Sciatic nerve (tissue), 2 donors: Measurements from ENCODE around the gene RCOR2. TPM values are rescaled to one million over a fixed set of nuclear protein-coding genes. Genes with fewer than 3 reads are reported as not detected.
"Not testable (repeated sequence)": the region's sequence is repeated elsewhere in the genome, so short reads cannot be mapped to it uniquely, and the experiment has no call there.

Experiments used
- ATAC-seq: fragments of 200-7000 bp; cut with Tn5 transposase; one replicate; pipeline ENCODE4 v1.9.1; 2020; ENCODE audit warnings: mild to moderate bottlenecking, moderate library complexity
- DNase-seq: peaks from one replicate; pipeline ENCODE4 v3.0.0-alpha.2; 2020; ENCODE audit warnings: low spot score
- intact Hi-C: fragments of 100-400 bp; cut with DNase I; formaldehyde crosslinking; loops from one replicate; pipeline ENCODE4 v1.14.2; 2022
- total RNA-seq: library from RNA; stranded (reverse); fragmentation: NEBNext Ultra II Directional; extraction: Animal tissue kit (Norgen Biotek cat#: 25700); gene quantifications from one replicate; pipeline ENCODE4 v1.2.1, GENCODE V29; 2021
- donor health status: DM: no; HTN: no; CAD: no.
- donor health status: DM: no; HTN: no; CAD: no.

Gene RCOR2
- 0.40 TPM for total RNA-seq

- DNase-seq (peak; percentile 86), ATAC-seq (peak; percentile 57)
- intact Hi-C loops = no loop called here
These were observed at the start of gene RCOR2 for GRCh38 chr11:63916837-63917691. TSS of gene RCOR2 (minus strand) at chr11:63917164. CDS start at chr11:63916456, 708 bp downstream.

DNA sequence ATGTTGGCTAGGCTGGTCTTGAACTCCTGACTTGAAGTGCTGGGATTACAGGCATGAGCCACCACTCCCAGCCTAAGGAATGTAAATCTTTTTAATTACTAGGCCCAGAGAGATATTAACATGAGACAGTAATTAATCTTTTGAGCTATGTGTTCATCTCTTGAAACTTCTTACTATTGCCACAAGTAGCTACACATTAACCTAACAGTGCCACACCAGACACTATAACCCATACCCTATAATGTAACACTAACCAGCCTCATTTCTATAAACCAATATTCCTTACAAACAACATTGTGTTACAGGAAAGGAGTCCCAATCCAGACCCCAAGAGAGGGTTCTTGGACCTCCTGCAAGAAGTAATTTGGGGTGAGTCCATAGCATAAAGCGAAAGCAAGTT, 49.5 kb upstream of the RCOR2 start:
- no peak for ATAC-seq
- DNase-seq = no peak
- intact Hi-C loops = no loop called here

DNA sequence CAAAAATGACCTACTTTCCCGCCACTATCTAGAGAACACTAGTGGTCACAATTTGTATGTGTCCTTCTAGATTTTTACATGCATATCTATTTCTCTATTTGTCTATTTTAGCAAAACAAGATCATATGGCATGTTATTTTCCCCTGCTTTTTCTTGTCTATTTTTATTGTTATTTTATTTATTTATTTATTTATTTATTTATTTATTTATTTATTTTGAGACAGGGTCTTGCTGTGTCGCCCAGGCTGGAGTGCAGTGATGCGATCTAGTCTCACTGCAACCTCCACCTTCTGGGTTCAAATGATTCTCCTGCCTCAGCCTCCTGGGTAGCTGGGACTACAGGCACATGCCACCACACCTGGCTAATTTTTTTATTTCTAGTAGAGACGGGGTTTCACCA, 46.9 kb upstream of the RCOR2 start:
- DNase-seq = not testable (repeated sequence)

DNA sequence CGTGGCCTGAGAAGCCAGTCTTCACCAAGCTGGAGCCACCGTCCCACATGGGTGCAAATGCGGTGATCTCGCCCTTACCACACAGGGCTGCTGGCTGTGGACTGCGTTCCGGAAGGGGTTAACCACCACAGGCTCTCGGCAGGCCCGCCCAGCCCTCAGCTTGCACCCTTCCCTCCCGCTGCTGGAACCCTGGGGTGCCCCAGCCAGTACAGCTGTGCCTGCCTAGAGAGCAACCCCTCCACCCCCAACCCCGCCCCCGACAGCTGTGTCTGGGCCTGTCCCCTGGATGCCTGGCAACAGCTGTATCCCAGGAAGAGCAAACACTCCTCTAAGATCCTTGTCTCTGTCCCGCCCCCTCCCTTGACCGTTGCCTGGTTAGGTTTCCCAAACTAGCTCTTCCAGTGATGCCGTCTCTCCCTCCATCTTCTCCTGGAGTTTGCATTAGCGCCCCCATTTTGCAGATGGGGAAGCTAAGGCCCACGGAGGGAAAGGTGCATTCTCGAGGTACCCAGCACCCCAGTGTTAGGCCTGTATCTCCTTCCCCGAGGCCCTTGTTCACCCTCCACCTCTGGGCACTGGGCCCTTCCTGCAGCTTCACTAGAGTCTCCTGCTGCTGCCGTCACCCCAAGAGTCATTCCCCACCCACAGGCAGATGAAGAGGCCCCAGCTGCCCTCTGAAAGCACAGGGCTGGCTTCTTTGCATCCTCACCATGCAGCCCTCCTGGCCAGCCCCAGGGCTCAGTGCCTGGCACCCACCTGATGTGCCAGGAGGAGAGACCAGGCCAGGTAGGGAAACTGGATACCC, 44.8 kb upstream of the RCOR2 start:
- intact Hi-C loops = no loop called here
- DNase-seq (no peak), ATAC-seq (peak; percentile 68)

More for the DNA sequence above, 46.9 kb upstream of the RCOR2 start:
- intact Hi-C loops, ATAC-seq: not testable (repeated sequence)

GRCh38 chr11:63958008-63958407, 41.0 kb upstream of the RCOR2 start:
- DNase-seq (no peak), ATAC-seq (no peak)
- intact Hi-C loops = no loop called here

GRCh38 chr11:63952570-63952969, 35.6 kb upstream of the RCOR2 start:
- DNase-seq (no peak), ATAC-seq (no peak)
- intact Hi-C loops = no loop called here

GRCh38 chr11:63951779-63952536, 35.0 kb upstream of the RCOR2 start:
- DNase-seq (no peak), ATAC-seq (no peak)
- intact Hi-C loops = no loop called here

- peak; percentile 79 for DNase-seq
- intact Hi-C loops = loop anchor here (2.0 kb wide), 1 partner anchor 109 kb away; no protein-coding TSS in a partner anchor
- peak; percentile 94 for ATAC-seq
These were observed 28.7 kb upstream of the RCOR2 start for GRCh38 chr11:63945477-63946163.

- ATAC-seq (peak; percentile 44), DNase-seq (no peak)
- intact Hi-C loops = no loop called here
These were observed 28.0 kb upstream of the RCOR2 start for GRCh38 chr11:63944987-63945386.

GRCh38 chr11:63942803-63943202, 25.8 kb upstream of the RCOR2 start:
- intact Hi-C loops = no loop called here
- no peak for ATAC-seq
- DNase-seq = no peak

DNA sequence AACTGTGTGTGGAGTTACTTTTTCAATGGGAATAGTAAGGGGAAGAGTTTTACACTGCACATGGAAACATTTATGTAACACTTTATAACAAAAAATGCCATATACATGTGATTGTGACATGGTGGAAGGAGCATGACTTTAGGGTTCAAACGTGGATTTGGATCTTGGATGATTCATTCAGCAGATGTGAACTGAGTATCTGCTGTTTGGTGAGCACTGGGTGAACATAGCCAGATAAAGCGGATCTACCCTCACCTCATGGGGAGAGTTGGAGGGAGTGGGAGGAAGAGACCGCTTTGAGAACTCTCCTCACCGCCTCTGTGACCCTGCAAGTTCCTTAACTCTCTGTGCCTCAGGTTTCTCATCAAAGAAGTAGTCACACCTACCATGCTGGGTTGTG, 24.9 kb upstream of the RCOR2 start:
- DNase-seq = no peak
- intact Hi-C loops = no loop called here
- no peak for ATAC-seq

DNA sequence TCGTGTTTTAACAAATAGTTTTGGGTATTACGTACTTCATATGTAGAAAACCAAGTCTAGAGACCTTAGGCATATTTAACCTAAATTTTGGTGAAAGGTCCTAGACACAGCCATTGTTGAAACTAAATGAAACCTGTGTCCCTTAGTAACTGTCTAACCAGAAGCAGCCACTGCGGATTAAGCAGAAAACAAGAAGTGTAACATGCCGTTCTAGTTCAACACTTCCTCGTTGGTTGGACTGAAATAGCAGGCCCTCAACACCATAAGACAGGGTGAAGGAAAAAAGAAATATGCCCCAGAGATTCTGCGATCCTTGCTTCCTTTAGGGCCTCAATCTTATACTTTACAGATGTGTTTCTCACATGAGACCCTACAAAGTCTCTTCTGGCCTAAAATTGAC, 23.8 kb upstream of the RCOR2 start:
- ATAC-seq = no peak
- intact Hi-C loops = no loop called here
- no peak for DNase-seq

- DNase-seq (no peak), ATAC-seq (peak; percentile 8)
- intact Hi-C loops = no loop called here
These were observed 22.5 kb upstream of the RCOR2 start for GRCh38 chr11:63939397-63939891.

- ATAC-seq (peak; percentile 96), DNase-seq (peak; percentile 92)
- intact Hi-C loops = no loop called here
These were observed 21.8 kb upstream of the RCOR2 start, which contains the start of gene NAA40 for GRCh38 chr11:63938479-63939396. TSS of gene NAA40 (plus strand) at chr11:63939002. CDS start at chr11:63939097, 95 bp downstream.

GRCh38 chr11:63937713-63938478, 20.9 kb upstream of the RCOR2 start:
- no peak for ATAC-seq
- intact Hi-C loops = no loop called here
- no peak for DNase-seq

GRCh38 chr11:63933459-63933858, 16.5 kb upstream of the RCOR2 start:
- no peak for ATAC-seq

GRCh38 chr11:63931876-63932275, 14.9 kb upstream of the RCOR2 start:
- ATAC-seq = no peak
- DNase-seq = no peak
- intact Hi-C loops = no loop called here

More at GRCh38 chr11:63933459-63933858, 16.5 kb upstream of the RCOR2 start:
- intact Hi-C loops = no loop called here
- DNase-seq = no peak
